Astrocyte (in vitro differentiated cells and primary cell): Measurements from ENCODE around the gene ALCAM. TPM values are rescaled to one million over a fixed set of nuclear protein-coding genes. Genes with fewer than 3 reads are reported as not detected.
A peak's percentile ranks its signal among the peaks of the same experiment; 100 is the strongest.

ENCODE experiments used
- DNase-seq: peaks from one replicate; pipeline ENCODE4 v3.0.0-alpha.2; 2010; ENCODE audit warnings: low read depth
- FAIRE-seq: peaks from 2 replicates; lab custom pipeline; 2011; peaks lifted over from hg19 to GRCh38; lab: Jason Lieb, UNC
- H2AFZ ChIP-seq: 2 replicates; pipeline ENCODE4 v1.6.0; 2012; ENCODE audit warnings: low read depth, low read length, inconsistent platforms
- H3K27ac ChIP-seq: 2 replicates; pipeline ENCODE4 v1.5.1; 2011; ENCODE audit warnings: low read depth, low read length, inconsistent platforms
- H3K27me3 ChIP-seq: 2 replicates; pipeline ENCODE4 v1.6.0; 2011; ENCODE audit warnings: low read length, inconsistent platforms; ENCODE audit not compliant: insufficient read depth
- H3K36me3 ChIP-seq: 2 replicates; pipeline ENCODE4 v1.5.1; 2011; ENCODE audit warnings: low read length, inconsistent platforms; ENCODE audit not compliant: insufficient read depth
- H3K4me1 ChIP-seq: 2 replicates; pipeline ENCODE4 v1.5.1; 2011; ENCODE audit warnings: low read length, inconsistent platforms; ENCODE audit not compliant: insufficient read depth
- H3K4me2 ChIP-seq: 2 replicates; pipeline ENCODE4 v1.6.0; 2012; ENCODE audit warnings: low read length, inconsistent platforms
- H3K4me3 ChIP-seq: 2 replicates; pipeline ENCODE4 v1.5.1; 2011; ENCODE audit warnings: low read depth, mild to moderate bottlenecking, low read length, inconsistent platforms; ENCODE audit not compliant: insufficient read depth
- H3K79me2 ChIP-seq: 2 replicates; pipeline ENCODE4 v1.6.0; 2012; ENCODE audit warnings: mild to moderate bottlenecking, low read length, inconsistent platforms; ENCODE audit not compliant: insufficient read depth
- H3K9ac ChIP-seq: 2 replicates; pipeline ENCODE4 v1.6.0; 2012; ENCODE audit warnings: mild to moderate bottlenecking, low read length, inconsistent platforms
- H3K9me3 ChIP-seq: 2 replicates; pipeline ENCODE4 v1.5.1; 2012; ENCODE audit warnings: low read depth, mild to moderate bottlenecking, low read length, inconsistent platforms; ENCODE audit not compliant: insufficient read depth
- H4K20me1 ChIP-seq: 2 replicates; pipeline ENCODE4 v1.6.0; 2012; ENCODE audit warnings: low read length, inconsistent platforms; ENCODE audit not compliant: insufficient read depth
- H3K27ac Mint-ChIP-seq: one replicate; pipeline ENCODE4 v1.8.0; 2021; ENCODE audit warnings: mild to moderate bottlenecking, mixed read lengths; ENCODE audit not compliant: unreplicated experiment
- H3K27me3 Mint-ChIP-seq: one replicate; pipeline ENCODE4 v1.8.0; 2021; ENCODE audit warnings: low read depth, mixed read lengths; ENCODE audit not compliant: unreplicated experiment
- H3K36me3 Mint-ChIP-seq: one replicate; pipeline ENCODE4 v1.8.0; 2021; ENCODE audit warnings: low read depth, mixed read lengths; ENCODE audit not compliant: unreplicated experiment
- H3K4me1 Mint-ChIP-seq: one replicate; pipeline ENCODE4 v1.8.0; 2021; ENCODE audit warnings: low read depth, mixed read lengths; ENCODE audit not compliant: unreplicated experiment
- H3K4me3 Mint-ChIP-seq: one replicate; pipeline ENCODE4 v1.8.0; 2021; ENCODE audit warnings: mild to moderate bottlenecking, moderate library complexity, mixed read lengths; ENCODE audit not compliant: unreplicated experiment
- H3K9me3 Mint-ChIP-seq: one replicate; pipeline ENCODE4 v1.8.0; 2021; ENCODE audit warnings: mild to moderate bottlenecking, mixed read lengths; ENCODE audit not compliant: unreplicated experiment
- CTCF ChIP-seq: IDR thresholded peaks from 2 replicates; pipeline ENCODE4 v1.5.1; 2011; ENCODE audit warnings: low read depth, mild to moderate bottlenecking, inconsistent platforms, low read length, moderate library complexity; ENCODE audit not compliant: insufficient read depth
- EZH2 ChIP-seq: IDR thresholded peaks from 2 replicates; pipeline ENCODE4 v1.6.1; 2012; ENCODE audit warnings: mild to moderate bottlenecking, low read length, inconsistent platforms; ENCODE audit not compliant: insufficient read depth
- total RNA-seq: library from RNA; stranded (reverse); gene quantifications from 2 replicates; pipeline ENCODE4 v1.2.1, GENCODE V29; 2021

The ALCAM gene
- total RNA-seq, 1 donor from 2014 or later, result 154 TPM

- no peaks in the 10 kb centered on the region for H3K36me3 ChIP-seq
- H3K4me1 ChIP-seq, result peaks cover 9% of the 10 kb centered on the region
- no peak overlapping the region for H3K27ac Mint-ChIP-seq
- no peak overlapping the region for H3K4me2 ChIP-seq
- no peak overlapping the region for H3K4me3 ChIP-seq
- H3K79me2 ChIP-seq, result peaks cover 86% of the 10 kb centered on the region
- FAIRE-seq, result no peak
- no peaks in the 10 kb centered on the region for H3K27me3 ChIP-seq
- H2AFZ ChIP-seq, result no peak overlapping the region
- no peaks in the 10 kb centered on the region for H3K9me3 ChIP-seq
- no peaks in the 10 kb centered on the region for H3K27me3 Mint-ChIP-seq
- TF ChIP-seq EZH2 (no peak), CTCF (no peak)
- no peak overlapping the region for H3K27ac ChIP-seq
- no peaks in the 10 kb centered on the region for H3K9me3 Mint-ChIP-seq
- peaks cover 24% of the 10 kb centered on the region for H3K4me1 Mint-ChIP-seq
- H4K20me1 ChIP-seq, result peaks cover 17% of the 10 kb centered on the region
- H3K4me3 Mint-ChIP-seq, result no peak overlapping the region
- no peak for DNase-seq
- H3K36me3 Mint-ChIP-seq, result peaks cover 2% of the 10 kb centered on the region
- no peak overlapping the region for H3K9ac ChIP-seq
These were observed 46.7 kb downstream of the ALCAM start for GRCh38 chr3:105413343-105413887.

GRCh38 chr3:105414841-105415240 lies 48.1 kb downstream of the ALCAM start:
- H2AFZ ChIP-seq, result no peak overlapping the region
- H3K4me2 ChIP-seq, result no peak overlapping the region
- no peaks in the 10 kb centered on the region for H3K9me3 ChIP-seq
- H3K4me1 Mint-ChIP-seq, result peaks cover 26% of the 10 kb centered on the region
- H3K4me1 ChIP-seq, result peaks cover 9% of the 10 kb centered on the region
- H3K79me2 ChIP-seq, result peaks cover 93% of the 10 kb centered on the region
- H3K4me3 ChIP-seq, result no peak overlapping the region
- H3K36me3 Mint-ChIP-seq, result no peaks in the 10 kb centered on the region
- H3K27me3 ChIP-seq, result no peaks in the 10 kb centered on the region
- no peak overlapping the region for H3K9ac ChIP-seq
- no peak overlapping the region for H3K27ac ChIP-seq
- no peak for TF ChIP-seq CTCF
- no peak for TF ChIP-seq EZH2
- no peaks in the 10 kb centered on the region for H3K27me3 Mint-ChIP-seq
- H4K20me1 ChIP-seq, result peaks cover 17% of the 10 kb centered on the region
- no peaks in the 10 kb centered on the region for H3K36me3 ChIP-seq
- FAIRE-seq, result no peak
- H3K9me3 Mint-ChIP-seq, result no peaks in the 10 kb centered on the region
- H3K27ac Mint-ChIP-seq, result peak overlapping the region; percentile 3
- DNase-seq, result peak; percentile 62
- H3K4me3 Mint-ChIP-seq, result no peak overlapping the region

- H3K9me3 Mint-ChIP-seq, result no peaks in the 10 kb centered on the region
- H3K4me3 Mint-ChIP-seq, result no peak overlapping the region
- DNase-seq (peak; percentile 28), FAIRE-seq (peak; percentile 84)
- no peak overlapping the region for H3K9ac ChIP-seq
- no peak overlapping the region for H3K4me3 ChIP-seq
- peaks cover 17% of the 10 kb centered on the region for H4K20me1 ChIP-seq
- H3K27ac ChIP-seq, result no peak overlapping the region
- H3K4me2 ChIP-seq, result no peak overlapping the region
- TF ChIP-seq EZH2, result no peak
- no peak for TF ChIP-seq CTCF
- peaks cover 96% of the 10 kb centered on the region for H3K79me2 ChIP-seq
- no peak overlapping the region for H2AFZ ChIP-seq
- H3K27me3 ChIP-seq, result no peaks in the 10 kb centered on the region
- H3K27me3 Mint-ChIP-seq, result no peaks in the 10 kb centered on the region
- no peaks in the 10 kb centered on the region for H3K36me3 Mint-ChIP-seq
- H3K9me3 ChIP-seq, result no peaks in the 10 kb centered on the region
- H3K36me3 ChIP-seq, result no peaks in the 10 kb centered on the region
- H3K27ac Mint-ChIP-seq, result no peak overlapping the region
- peaks cover 9% of the 10 kb centered on the region for H3K4me1 ChIP-seq
- peaks cover 26% of the 10 kb centered on the region for H3K4me1 Mint-ChIP-seq
These were observed 49.2 kb downstream of the ALCAM start for GRCh38 chr3:105415951-105416350.
